Upper lobe of left lung (tissue), 6 donors: ENCODE results near the gene BBS9. TPM values are rescaled to one million over a fixed set of nuclear protein-coding genes. Genes with fewer than 3 reads are reported as not detected.

Experiments used
- ATAC-seq, 2 donors: fragments of 200-7000 bp; cut with Tn5 transposase; one replicate each; pipeline ENCODE4 v1.9.1; 2022; ENCODE audit warnings: mild to moderate bottlenecking in 2 of 2, moderate library complexity in 2 of 2; ENCODE audit not compliant: low FRiP score in 2 of 2
- DNase-seq, 2 donors: peaks; one replicate each; pipeline ENCODE4 v3.0.0-alpha.2; 2019 to 2020
- H3K27ac ChIP-seq, 4 donors: fragments of 200-600 bp; sonication (generic); one replicate each; pipeline ENCODE4 v1.5.1; 2016 to 2019
- H3K27me3 ChIP-seq, 4 donors: fragments of 200-600 bp; sonication (generic); one replicate each; pipeline ENCODE4 v1.5.1; 2017 to 2019
- H3K36me3 ChIP-seq, 4 donors: fragments of 200-600 bp; sonication (generic); one replicate each; pipeline ENCODE4 v1.5.1; 2016 to 2019
- H3K4me1 ChIP-seq, 4 donors: fragments of 200-600 bp; sonication (generic); one replicate each; pipeline ENCODE4 v1.5.1; 2018 to 2019
- H3K4me3 ChIP-seq, 4 donors: fragments of 200-600 bp; sonication (generic); one replicate each; pipeline ENCODE4 v1.5.1; 2017 to 2019; ENCODE audit warnings: mild to moderate bottlenecking in 2 of 4, moderate library complexity in 1 of 4
- H3K9me3 ChIP-seq, 4 donors: fragments of 200-600 bp; sonication (generic); one replicate each; pipeline ENCODE4 v1.5.1; 2018 to 2019
- EP300 ChIP-seq, 4 donors: sonication (generic); formaldehyde crosslinking; IDR thresholded peaks; one replicate each; pipeline ENCODE4 v1.5.1; 2017; ENCODE audit warnings: antibody characterized with exemption in 4 of 4, control low read depth in 2 of 4
- POLR2A ChIP-seq, 4 donors: fragments of 450-650 bp; IDR thresholded peaks; one replicate each; pipeline ENCODE4 v1.5.1; 2016 to 2017; ENCODE audit warnings: antibody characterized with exemption in 4 of 4, mild to moderate bottlenecking in 2 of 4
- POLR2AphosphoS5 ChIP-seq, 2 donors: sonication (generic); formaldehyde crosslinking; IDR thresholded peaks; one replicate each; pipeline ENCODE4 v1.5.1; 2017; ENCODE audit warnings: antibody characterized with exemption in 2 of 2
- WGBS, 2 donors: methylation state at CpG; one replicate each; pipeline ENCODE4 v1.1.5; 2017 to 2018; 5-methylcytosine and 5-hydroxymethylcytosine counted together
- total RNA-seq, 6 donors: library from RNA; depleted of rRNA in 4 of 6; stranded (reverse); fragments of >200 nt in 4 of 6; gene quantifications; one replicate each; pipeline versions ENCODE4 v1.1.0 to v1.2.1, GENCODE V29; 2016 to 2021
- TF ChIP-seq, protein P1 (sequence below), 6 experiments: fragments of 450-650 bp in 4 of 6; fragments of 200-600 bp in 2 of 6; sonication (generic) in 2 of 6; IDR thresholded peaks; one replicate each; pipeline ENCODE4 v1.5.1; 2016 to 2019; ENCODE audit warnings: antibody characterized with exemption in 6 of 6
- donor health status: DM: no; HTN: no; CAD: no; lungs with moderate emphysema.
- donor health status: DM: no; HTN: yes; CAD: no; lungs with severe emphysema.

The BBS9 gene
- total RNA-seq, 6 donors from 2014 or later, result 14.5 to 72.3 (median 20.6) TPM

DNA sequence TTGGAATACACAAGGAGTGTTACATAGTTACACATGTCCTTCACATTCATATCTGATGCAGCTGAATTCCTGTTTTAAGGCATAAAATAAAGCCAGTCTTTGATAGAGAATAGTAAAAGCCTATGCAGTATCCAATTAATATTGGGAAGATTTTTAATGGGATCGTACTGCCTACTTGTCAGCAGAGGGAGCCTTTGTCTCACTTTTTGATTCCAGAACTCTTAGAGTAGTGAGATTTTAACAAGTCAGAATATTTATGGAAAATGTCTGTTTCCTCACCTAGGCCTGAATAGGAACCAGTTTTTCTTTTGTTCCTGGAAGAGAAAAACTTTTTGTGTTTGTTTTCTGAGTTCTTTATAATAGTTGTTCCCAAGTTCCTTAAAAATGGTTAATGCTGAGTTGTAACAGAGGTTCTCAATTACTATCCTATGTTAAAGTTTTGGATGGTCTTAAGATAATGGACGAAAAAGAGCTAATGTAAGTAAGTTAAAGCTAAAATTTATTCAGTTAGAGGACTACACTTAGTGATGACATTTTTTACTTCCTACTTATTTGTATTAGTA, 114.0 kb downstream of the BBS9 start:
- Histone ChIP-seq H3K36me3 (no peaks in the 10 kb centered on the region), H3K4me1 (peaks cover 0 to 2% (median 0%) of the 10 kb centered on the region in 4 donors), H3K27ac (no peak overlapping the region), H3K4me3 (no peak overlapping the region), H3K27me3 (no peaks in the 10 kb centered on the region), H3K9me3 (no peaks in the 10 kb centered on the region)
- ATAC-seq, result peak in 1 of 2 donors; percentile 79
- no peak for DNase-seq
- TF ChIP-seq POLR2AphosphoS5 (IDR thresholded peaks at IDR 0.05), result no peak
- TF ChIP-seq, protein P1, sequence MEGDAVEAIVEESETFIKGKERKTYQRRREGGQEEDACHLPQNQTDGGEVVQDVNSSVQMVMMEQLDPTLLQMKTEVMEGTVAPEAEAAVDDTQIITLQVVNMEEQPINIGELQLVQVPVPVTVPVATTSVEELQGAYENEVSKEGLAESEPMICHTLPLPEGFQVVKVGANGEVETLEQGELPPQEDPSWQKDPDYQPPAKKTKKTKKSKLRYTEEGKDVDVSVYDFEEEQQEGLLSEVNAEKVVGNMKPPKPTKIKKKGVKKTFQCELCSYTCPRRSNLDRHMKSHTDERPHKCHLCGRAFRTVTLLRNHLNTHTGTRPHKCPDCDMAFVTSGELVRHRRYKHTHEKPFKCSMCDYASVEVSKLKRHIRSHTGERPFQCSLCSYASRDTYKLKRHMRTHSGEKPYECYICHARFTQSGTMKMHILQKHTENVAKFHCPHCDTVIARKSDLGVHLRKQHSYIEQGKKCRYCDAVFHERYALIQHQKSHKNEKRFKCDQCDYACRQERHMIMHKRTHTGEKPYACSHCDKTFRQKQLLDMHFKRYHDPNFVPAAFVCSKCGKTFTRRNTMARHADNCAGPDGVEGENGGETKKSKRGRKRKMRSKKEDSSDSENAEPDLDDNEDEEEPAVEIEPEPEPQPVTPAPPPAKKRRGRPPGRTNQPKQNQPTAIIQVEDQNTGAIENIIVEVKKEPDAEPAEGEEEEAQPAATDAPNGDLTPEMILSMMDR (IDR thresholded peaks at IDR 0.05), result peak in 5 of 6 experiments; percentile 40 to 61 (median 51)
- TF ChIP-seq EP300 (IDR thresholded peaks at IDR 0.05), result no peak
- no peak for TF ChIP-seq POLR2A (IDR thresholded peaks at IDR 0.05)
- WGBS, 2 donors, result 44 to 45% methylated on average over 2 of the region's 2 CpGs

DNA sequence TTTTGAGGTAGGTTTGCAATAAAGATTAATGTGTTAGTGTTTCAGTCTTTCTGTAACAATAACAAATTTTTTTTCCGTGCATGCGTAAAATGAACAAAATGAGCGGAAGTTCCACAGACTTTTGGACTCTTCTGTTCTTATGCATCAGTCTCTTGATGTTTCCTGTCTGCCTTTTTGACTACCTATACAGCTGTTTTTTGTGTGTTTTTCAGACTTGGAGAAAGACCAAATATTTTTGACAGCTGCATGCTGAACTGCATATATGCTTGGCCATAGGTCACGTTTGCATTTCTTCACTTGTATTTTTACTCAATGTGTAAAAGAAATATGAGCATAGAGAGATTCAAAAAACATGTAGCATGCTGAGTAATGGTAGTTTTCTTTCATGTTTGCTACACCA, 119.3 kb downstream of the BBS9 start:
- Histone ChIP-seq H3K27me3 (no peaks in the 10 kb centered on the region), H3K4me3 (no peak overlapping the region), H3K4me1 (peaks cover 0 to under 1% (median 0%) of the 10 kb centered on the region in 4 donors), H3K9me3 (no peaks in the 10 kb centered on the region), H3K27ac (no peak overlapping the region), H3K36me3 (no peaks in the 10 kb centered on the region)
- TF ChIP-seq, protein P1 (IDR thresholded peaks at IDR 0.05), result no peak
- no peak for TF ChIP-seq POLR2A (IDR thresholded peaks at IDR 0.05)
- no peak for TF ChIP-seq POLR2AphosphoS5 (IDR thresholded peaks at IDR 0.05)
- no peak for TF ChIP-seq EP300 (IDR thresholded peaks at IDR 0.05)
- DNase-seq (no peak), ATAC-seq (no peak)
- WGBS, 2 donors, result 89 to 94% methylated on average over 4 of the region's 4 CpGs

DNA sequence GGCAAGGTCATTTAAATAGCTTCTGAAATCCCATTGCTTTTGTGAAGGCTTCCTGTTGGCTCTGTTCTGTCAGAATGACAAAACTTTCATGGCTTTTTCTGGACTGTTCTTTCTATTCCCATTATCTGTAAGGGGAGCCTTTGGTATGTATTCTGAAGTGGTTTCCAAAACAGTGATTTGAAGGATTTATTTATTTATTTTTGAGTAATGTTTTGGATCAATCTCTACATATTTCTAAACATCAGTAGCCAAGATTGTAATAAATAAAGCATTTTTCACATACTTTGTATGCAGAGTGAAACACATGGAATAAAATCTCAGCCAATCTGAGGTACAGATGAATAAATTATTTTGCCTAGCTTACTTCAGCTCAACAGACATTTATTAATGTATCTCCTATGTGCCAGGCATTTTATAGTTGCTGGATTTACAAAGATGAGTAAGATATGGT, 121.1 kb downstream of the BBS9 start:
- TF ChIP-seq EP300 (IDR thresholded peaks at IDR 0.05) (no peak), POLR2A (IDR thresholded peaks at IDR 0.05) (no peak), POLR2AphosphoS5 (IDR thresholded peaks at IDR 0.05) (no peak)
- TF ChIP-seq, protein P1 (IDR thresholded peaks at IDR 0.05), result no peak
- no peaks in the 10 kb centered on the region for H3K36me3 ChIP-seq
- ATAC-seq (peak in 1 of 2 donors; percentile 82), DNase-seq (no peak)
- no peak overlapping the region for H3K27ac ChIP-seq
- H3K27me3 ChIP-seq, result no peaks in the 10 kb centered on the region
- no peaks in the 10 kb centered on the region for H3K4me1 ChIP-seq
- no peak overlapping the region for H3K4me3 ChIP-seq
- no peaks in the 10 kb centered on the region for H3K9me3 ChIP-seq

DNA sequence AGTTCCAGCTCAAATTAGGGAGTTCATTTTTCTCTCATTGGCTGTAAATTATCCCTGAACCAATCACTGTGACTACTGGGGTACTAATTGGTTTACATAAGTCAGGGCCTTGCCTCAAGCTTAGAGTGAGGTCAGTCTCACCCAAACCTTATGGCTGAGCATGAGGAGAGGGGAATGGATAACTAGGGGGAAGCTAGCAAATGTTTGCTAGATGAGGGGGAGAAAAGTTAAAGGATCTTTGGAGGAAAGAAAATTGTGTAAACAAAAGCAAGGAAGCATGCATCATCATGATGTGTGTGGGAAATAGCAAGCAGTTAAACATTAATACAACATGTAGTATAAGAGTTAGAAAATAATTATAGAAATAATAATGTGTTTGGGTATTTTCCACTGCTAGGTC, 121.9 kb downstream of the BBS9 start:
- H3K27ac ChIP-seq, result no peak overlapping the region
- no peaks in the 10 kb centered on the region for H3K9me3 ChIP-seq
- no peak overlapping the region for H3K4me3 ChIP-seq
- no peak for TF ChIP-seq EP300 (IDR thresholded peaks at IDR 0.05)
- no peak for TF ChIP-seq POLR2A (IDR thresholded peaks at IDR 0.05)
- TF ChIP-seq, protein P1 (IDR thresholded peaks at IDR 0.05), result no peak
- no peak for TF ChIP-seq POLR2AphosphoS5 (IDR thresholded peaks at IDR 0.05)
- no peak for DNase-seq
- H3K27me3 ChIP-seq, result no peaks in the 10 kb centered on the region
- no peaks in the 10 kb centered on the region for H3K36me3 ChIP-seq
- no peak for ATAC-seq
- no peaks in the 10 kb centered on the region for H3K4me1 ChIP-seq

DNA sequence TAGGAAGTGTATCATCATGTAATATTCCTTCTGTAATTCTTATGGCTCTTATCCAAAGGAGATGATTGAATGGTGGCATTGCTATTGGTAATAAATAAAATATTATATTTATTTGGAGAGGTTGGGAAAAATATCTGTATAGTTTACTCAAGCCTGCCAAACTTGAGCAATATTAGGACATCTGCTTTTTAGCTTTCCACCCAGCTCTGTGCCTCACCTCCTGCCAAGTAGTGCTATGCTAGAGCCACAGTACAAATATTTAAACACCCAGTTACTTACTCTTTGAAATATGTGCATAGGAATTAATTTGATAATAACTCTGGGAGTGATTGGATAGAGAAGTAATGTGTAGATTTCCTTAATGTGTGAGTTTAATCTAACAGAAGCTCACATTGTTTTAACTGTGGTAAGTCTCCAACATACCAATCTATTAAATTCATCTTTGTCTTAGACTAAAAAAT, 129.2 kb downstream of the BBS9 start:
- H3K4me3 ChIP-seq, result no peak overlapping the region
- H3K36me3 ChIP-seq, result no peaks in the 10 kb centered on the region
- TF ChIP-seq EP300 (IDR thresholded peaks at IDR 0.05), result no peak
- TF ChIP-seq POLR2AphosphoS5 (IDR thresholded peaks at IDR 0.05), result no peak
- TF ChIP-seq, protein P1 (IDR thresholded peaks at IDR 0.05), result no peak
- no peak for TF ChIP-seq POLR2A (IDR thresholded peaks at IDR 0.05)
- H3K27me3 ChIP-seq, result no peaks in the 10 kb centered on the region
- no peak overlapping the region for H3K27ac ChIP-seq
- H3K4me1 ChIP-seq, result no peaks in the 10 kb centered on the region
- ATAC-seq (no peak), DNase-seq (no peak)
- no peaks in the 10 kb centered on the region for H3K9me3 ChIP-seq
